ENCODE measurements around the gene TRIM24. TPM values are rescaled to one million over a fixed set of nuclear protein-coding genes. Genes with fewer than 3 reads are reported as not detected.

TRIM24 gene
- total and polyA plus RNA-seq, 7 experiments from 2014 or later = 8.1 to 19.3 (median 17.7) TPM

- H3K36me3 ChIP-seq (ENCODE audit: control insufficient read depth in 2 of 3, insufficient read depth in 3 of 3, low read length in 3 of 3) = no peaks in the 10 kb centered on the region
- Mint-ChIP-seq H3K4me1 (no peaks in the 10 kb centered on the region), H3K27me3 (no peaks in the 10 kb centered on the region), H3K27ac (no peak overlapping the region), H3K9me3 (peaks cover 0 to 2% (median 0%) of the 10 kb centered on the region in 11 donors), H3K4me3 (no peak overlapping the region), H3K36me3 (peaks cover 0 to 4% (median 0%) of the 10 kb centered on the region in 5 donors)
- POLR2A ChIA-PET = no interaction called here
- ATAC-seq (no peak), DNase-seq (no peak)
- no peak overlapping the region for H3K27ac ChIP-seq (ENCODE audit: low read depth, low read length)
- no peaks in the 10 kb centered on the region for H3K27me3 ChIP-seq (ENCODE audit: control insufficient read depth in 2 of 2, insufficient read depth in 2 of 2, low read length in 2 of 2)
- CTCF ChIA-PET = no interaction called here
- no peaks in the 10 kb centered on the region for H3K9me3 ChIP-seq (ENCODE audit: control insufficient read depth in 2 of 3, low read length in 3 of 3)
- H3K4me3 ChIP-seq (ENCODE audit: low read length) = no peak overlapping the region
- intact Hi-C loops (cut with micrococcal nuclease) = no loop called here
- H3K4me1 ChIP-seq (ENCODE audit: control insufficient read depth in 2 of 2, insufficient read depth in 2 of 2, low read length in 2 of 2) = no peaks in the 10 kb centered on the region
Observed at GRCh38 chr7:138595454-138595853, 135.4 kb downstream of the TRIM24 start.

- Histone ChIP-seq H3K4me3 (ENCODE audit: low read length) (no peak overlapping the region), H3K36me3 (ENCODE audit: control insufficient read depth in 2 of 3, insufficient read depth in 3 of 3, low read length in 3 of 3) (no peaks in the 10 kb centered on the region), H3K27ac (ENCODE audit: low read depth, low read length) (no peak overlapping the region), H3K27me3 (ENCODE audit: control insufficient read depth in 2 of 2, insufficient read depth in 2 of 2, low read length in 2 of 2) (no peaks in the 10 kb centered on the region), H3K9me3 (ENCODE audit: control insufficient read depth in 2 of 3, low read length in 3 of 3) (no peaks in the 10 kb centered on the region), H3K4me1 (ENCODE audit: control insufficient read depth in 2 of 2, insufficient read depth in 2 of 2, low read length in 2 of 2) (no peaks in the 10 kb centered on the region)
- peaks cover 0 to 4% (median 0%) of the 10 kb centered on the region in 5 donors for H3K36me3 Mint-ChIP-seq
- H3K4me1 Mint-ChIP-seq = peaks cover 0 to 10% (median 6%) of the 10 kb centered on the region in 7 donors
- CTCF ChIA-PET = interaction anchor here (0.7 kb wide), 1 partner anchor 1777 kb away, joined by 3 read pairs; no protein-coding TSS in a partner anchor
- H3K9me3 Mint-ChIP-seq = peaks cover 0 to 3% (median 0%) of the 10 kb centered on the region in 11 donors
- peaks cover 0 to 7% (median 0%) of the 10 kb centered on the region in 5 donors for H3K27me3 Mint-ChIP-seq
- intact Hi-C loops (cut with micrococcal nuclease) = no loop called here
- H3K27ac Mint-ChIP-seq = no peak overlapping the region
- no peak for DNase-seq
- POLR2A ChIA-PET = no interaction called here
- H3K4me3 Mint-ChIP-seq = no peak overlapping the region
- no peak for ATAC-seq
Observed at GRCh38 chr7:138602451-138602850, 142.4 kb downstream of the TRIM24 start.

GRCh38 chr7:138603549-138604318, 143.7 kb downstream of the TRIM24 start:
- no peak overlapping the region for H3K27ac ChIP-seq (ENCODE audit: low read depth, low read length)
- no peak overlapping the region for H3K4me3 ChIP-seq (ENCODE audit: low read length)
- H3K27me3 ChIP-seq (ENCODE audit: control insufficient read depth in 2 of 2, insufficient read depth in 2 of 2, low read length in 2 of 2) = no peaks in the 10 kb centered on the region
- Mint-ChIP-seq H3K27ac (no peak overlapping the region), H3K4me1 (peaks cover 0 to 23% (median 15%) of the 10 kb centered on the region in 7 donors), H3K4me3 (no peak overlapping the region), H3K36me3 (no peaks in the 10 kb centered on the region), H3K27me3 (peaks cover 0 to 7% (median 0%) of the 10 kb centered on the region in 5 donors), H3K9me3 (peaks cover 0 to 3% (median 0%) of the 10 kb centered on the region in 11 donors)
- CTCF ChIA-PET = interaction anchor here (0.5 kb wide), 1 partner anchor 21 kb away, joined by 3 read pairs; no protein-coding TSS in a partner anchor
- POLR2A ChIA-PET = no interaction called here
- no peaks in the 10 kb centered on the region for H3K9me3 ChIP-seq (ENCODE audit: control insufficient read depth in 2 of 3, low read length in 3 of 3)
- DNase-seq = no peak
- intact Hi-C loops (cut with micrococcal nuclease) = no loop called here
- H3K4me1 ChIP-seq (ENCODE audit: control insufficient read depth in 2 of 2, insufficient read depth in 2 of 2, low read length in 2 of 2) = no peaks in the 10 kb centered on the region
- ATAC-seq = no peak
- H3K36me3 ChIP-seq (ENCODE audit: control insufficient read depth in 2 of 3, insufficient read depth in 3 of 3, low read length in 3 of 3) = no peaks in the 10 kb centered on the region

- POLR2A ChIA-PET = no interaction called here
- CTCF ChIA-PET = no interaction called here
- Mint-ChIP-seq H3K27me3 (peaks cover 0 to 7% (median 0%) of the 10 kb centered on the region in 5 donors), H3K4me3 (no peak overlapping the region), H3K9me3 (peaks cover 0 to 3% (median 0%) of the 10 kb centered on the region in 11 donors), H3K36me3 (no peaks in the 10 kb centered on the region), H3K4me1 (peaks cover 0 to 23% (median 15%) of the 10 kb centered on the region in 7 donors), H3K27ac (no peak overlapping the region)
- Histone ChIP-seq H3K4me3 (ENCODE audit: low read length) (no peak overlapping the region), H3K27me3 (ENCODE audit: control insufficient read depth in 2 of 2, insufficient read depth in 2 of 2, low read length in 2 of 2) (no peaks in the 10 kb centered on the region), H3K36me3 (ENCODE audit: control insufficient read depth in 2 of 3, insufficient read depth in 3 of 3, low read length in 3 of 3) (no peaks in the 10 kb centered on the region), H3K9me3 (ENCODE audit: control insufficient read depth in 2 of 3, low read length in 3 of 3) (no peaks in the 10 kb centered on the region), H3K4me1 (ENCODE audit: control insufficient read depth in 2 of 2, insufficient read depth in 2 of 2, low read length in 2 of 2) (no peaks in the 10 kb centered on the region), H3K27ac (ENCODE audit: low read depth, low read length) (no peak overlapping the region)
- peak; percentile 57 for ATAC-seq
- intact Hi-C loops (cut with micrococcal nuclease) = no loop called here
- DNase-seq = no peak
Observed at GRCh38 chr7:138606236-138606635, 146.2 kb downstream of the TRIM24 start.

- peaks cover 0 to 3% (median 0%) of the 10 kb centered on the region in 11 donors for H3K9me3 Mint-ChIP-seq
- no peaks in the 10 kb centered on the region for H3K9me3 ChIP-seq (ENCODE audit: control insufficient read depth in 2 of 3, low read length in 3 of 3)
- no peak overlapping the region for H3K27ac Mint-ChIP-seq
- H3K27me3 ChIP-seq (ENCODE audit: control insufficient read depth in 2 of 2, insufficient read depth in 2 of 2, low read length in 2 of 2) = no peaks in the 10 kb centered on the region
- ChIA-PET CTCF (interaction anchor here (0.6 kb wide), 1 partner anchor 9 kb away, joined by 4 read pairs; no protein-coding TSS in a partner anchor), POLR2A (no interaction called here)
- intact Hi-C loops (cut with micrococcal nuclease) = no loop called here
- peaks cover 0 to 19% (median 15%) of the 10 kb centered on the region in 7 donors for H3K4me1 Mint-ChIP-seq
- H3K4me3 Mint-ChIP-seq = peak overlapping the region in 1 of 10 donors; percentile 4
- no peaks in the 10 kb centered on the region for H3K4me1 ChIP-seq (ENCODE audit: control insufficient read depth in 2 of 2, insufficient read depth in 2 of 2, low read length in 2 of 2)
- no peaks in the 10 kb centered on the region for H3K36me3 Mint-ChIP-seq
- no peak for DNase-seq
- no peaks in the 10 kb centered on the region for H3K36me3 ChIP-seq (ENCODE audit: control insufficient read depth in 2 of 3, insufficient read depth in 3 of 3, low read length in 3 of 3)
- ATAC-seq = no peak
- H3K27me3 Mint-ChIP-seq = peaks cover 0 to 4% (median 0%) of the 10 kb centered on the region in 5 donors
- H3K4me3 ChIP-seq (ENCODE audit: low read length) = no peak overlapping the region
- H3K27ac ChIP-seq (ENCODE audit: low read depth, low read length) = no peak overlapping the region
Observed at GRCh38 chr7:138607216-138608126, 147.4 kb downstream of the TRIM24 start.

GRCh38 chr7:138608275-138608674, 148.2 kb downstream of the TRIM24 start:
- no peaks in the 10 kb centered on the region for H3K27me3 Mint-ChIP-seq
- H3K4me1 Mint-ChIP-seq = peaks cover 3 to 22% (median 15%) of the 10 kb centered on the region in 7 donors
- Histone ChIP-seq H3K27ac (ENCODE audit: low read depth, low read length) (no peak overlapping the region), H3K27me3 (ENCODE audit: control insufficient read depth in 2 of 2, insufficient read depth in 2 of 2, low read length in 2 of 2) (no peaks in the 10 kb centered on the region), H3K4me1 (ENCODE audit: control insufficient read depth in 2 of 2, insufficient read depth in 2 of 2, low read length in 2 of 2) (no peaks in the 10 kb centered on the region), H3K9me3 (ENCODE audit: control insufficient read depth in 2 of 3, low read length in 3 of 3) (no peaks in the 10 kb centered on the region), H3K36me3 (ENCODE audit: control insufficient read depth in 2 of 3, insufficient read depth in 3 of 3, low read length in 3 of 3) (no peaks in the 10 kb centered on the region), H3K4me3 (ENCODE audit: low read length) (no peak overlapping the region)
- CTCF ChIA-PET = interaction anchor here (1.2 kb wide), 1 partner anchor 12 kb away, joined by 6 read pairs; no protein-coding TSS in a partner anchor
- H3K9me3 Mint-ChIP-seq = peaks cover 0 to 3% (median 0%) of the 10 kb centered on the region in 11 donors
- peak overlapping the region in 2 of 10 donors; percentile 24 to 58 for H3K4me3 Mint-ChIP-seq
- H3K27ac Mint-ChIP-seq = no peak overlapping the region
- intact Hi-C loops (cut with micrococcal nuclease) = no loop called here
- DNase-seq (no peak), ATAC-seq (no peak)
- peaks cover 0 to under 1% (median 0%) of the 10 kb centered on the region in 5 donors for H3K36me3 Mint-ChIP-seq
- POLR2A ChIA-PET = no interaction called here

All from naive thymus-derived CD4-positive, alpha-beta T cell (primary cell).